Activated CD4-positive, alpha-beta T cell treated with anti-CD3 and anti-CD28 coated beads, Interleukin-2, amount 50 U/mL, for 24 hours (primary cell): ENCODE results near the gene NPR3.

Experiments used
- DNase-seq, 2 donors: peaks; one replicate each; pipeline ENCODE4 v3.0.0-alpha.2; 2020; ENCODE audit warnings: low read depth in 1 of 2, low spot score in 1 of 2

Gene NPR3

GRCh38 chr5:32711681-32712480 lies 760 bp downstream of the NPR3 start:
- no peak for DNase-seq

- no peak for DNase-seq
These were observed 1.6 kb downstream of the NPR3 start for GRCh38 chr5:32712481-32713360.

DNA sequence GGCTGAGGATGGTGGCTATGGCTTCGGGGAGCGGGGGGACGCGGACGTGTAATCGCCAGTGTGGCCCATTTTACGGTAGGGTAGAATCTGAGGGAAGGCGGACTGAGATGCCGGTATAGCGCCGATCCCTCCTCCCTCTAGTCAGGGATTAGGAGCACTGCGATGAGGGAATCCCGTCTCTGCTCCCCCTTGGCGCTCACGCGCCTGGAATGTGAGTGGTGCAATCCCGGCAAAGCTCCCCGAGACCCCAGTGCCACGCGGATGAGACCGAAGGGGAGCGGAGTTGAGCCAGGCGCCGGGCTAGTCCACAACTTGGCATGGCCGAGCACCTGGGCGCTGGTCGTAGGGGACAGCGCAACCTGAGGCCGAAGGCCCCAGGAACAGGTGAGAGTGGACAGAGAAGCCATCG lies 2.2 kb downstream of the NPR3 start:
- no peak for DNase-seq

DNA sequence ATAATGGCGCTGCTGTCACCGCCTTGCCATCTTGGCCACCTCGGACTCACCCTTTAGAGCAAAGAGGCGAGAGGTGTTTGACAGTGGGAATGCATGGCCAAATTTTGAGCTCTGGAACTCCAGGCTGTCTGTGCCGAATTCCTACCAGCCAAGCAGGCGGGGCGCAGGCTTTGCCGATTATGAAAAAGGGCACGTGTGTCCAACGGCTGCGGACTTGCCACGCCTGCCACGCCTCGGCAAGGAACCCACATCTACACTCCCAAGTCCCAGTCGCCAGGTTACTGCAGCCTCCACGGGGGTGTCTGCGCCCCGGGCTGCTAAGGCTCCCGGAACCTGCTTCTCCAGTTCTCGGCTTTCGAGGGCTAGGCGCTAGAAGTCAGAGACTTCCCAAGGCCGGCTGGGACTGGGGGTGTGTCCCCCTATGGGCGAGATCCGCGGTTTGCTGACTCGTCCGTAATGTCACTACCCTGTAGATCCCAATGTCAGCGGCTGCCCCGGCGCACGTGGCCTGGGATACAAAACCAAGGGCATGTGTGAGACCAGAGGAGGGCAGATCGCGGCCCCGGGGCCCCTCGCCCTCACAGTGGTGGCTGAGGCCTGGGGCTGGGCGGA lies 2.8 kb downstream of the NPR3 start:
- no peak for DNase-seq

DNA sequence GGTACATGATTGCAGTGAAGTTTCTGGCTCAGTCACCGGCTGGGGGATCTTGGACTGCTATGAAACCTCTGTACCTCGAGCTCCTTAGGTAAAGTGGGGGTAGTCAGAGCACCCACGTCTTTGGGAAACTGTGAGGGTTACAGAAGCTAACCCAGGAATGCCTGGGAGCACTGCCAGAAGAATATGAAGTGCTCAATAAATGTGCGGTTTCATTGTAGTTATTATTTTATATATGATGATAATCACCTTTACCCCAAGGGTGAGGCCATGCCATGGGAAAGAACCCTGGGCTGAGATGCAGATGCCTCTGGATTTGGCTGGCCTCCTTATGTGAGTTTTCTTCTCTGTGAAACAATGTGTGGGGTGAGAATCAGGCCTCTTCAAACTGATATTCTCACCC lies 3.7 kb downstream of the NPR3 start:
- DNase-seq, result no peak

DNA sequence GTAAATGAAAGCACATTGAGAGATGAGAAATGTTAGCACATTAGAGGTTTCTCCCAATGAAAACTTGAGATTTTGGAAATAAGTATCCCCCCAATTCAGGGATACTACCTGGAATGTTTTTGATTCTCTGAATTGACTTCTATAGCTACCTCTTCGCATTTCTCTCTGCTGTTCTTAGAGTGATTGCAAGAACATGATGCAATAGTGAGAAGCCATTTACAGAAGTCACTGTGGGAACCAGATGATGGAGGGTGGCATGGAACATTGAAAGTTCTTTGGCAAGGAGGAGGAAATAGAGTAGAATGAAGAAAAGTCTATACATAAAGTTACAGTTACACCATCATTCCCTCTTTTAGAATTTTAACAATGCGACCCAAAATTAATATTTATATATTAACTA lies 9.2 kb downstream of the NPR3 start:
- DNase-seq, result no peak

DNA sequence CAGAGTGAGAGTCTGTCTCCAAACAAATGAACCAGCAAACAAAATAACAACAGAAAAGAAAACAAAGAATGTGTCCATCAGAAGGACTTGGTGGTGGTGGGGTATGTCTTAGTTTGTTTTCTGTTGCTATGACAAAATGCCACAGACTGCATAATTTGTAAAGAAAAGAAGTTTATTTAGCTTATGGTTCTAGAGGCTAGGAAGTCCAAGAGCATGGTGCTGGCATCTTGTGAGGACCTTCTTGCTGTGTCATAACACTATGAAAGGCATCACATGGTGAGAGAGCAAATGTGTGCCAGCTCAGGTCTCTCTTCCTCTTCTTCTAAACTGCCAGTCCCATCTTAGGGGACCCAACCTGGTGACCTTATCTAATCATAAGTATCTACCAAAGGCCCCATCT lies 10.5 kb downstream of the NPR3 start:
- no peak for DNase-seq

DNA sequence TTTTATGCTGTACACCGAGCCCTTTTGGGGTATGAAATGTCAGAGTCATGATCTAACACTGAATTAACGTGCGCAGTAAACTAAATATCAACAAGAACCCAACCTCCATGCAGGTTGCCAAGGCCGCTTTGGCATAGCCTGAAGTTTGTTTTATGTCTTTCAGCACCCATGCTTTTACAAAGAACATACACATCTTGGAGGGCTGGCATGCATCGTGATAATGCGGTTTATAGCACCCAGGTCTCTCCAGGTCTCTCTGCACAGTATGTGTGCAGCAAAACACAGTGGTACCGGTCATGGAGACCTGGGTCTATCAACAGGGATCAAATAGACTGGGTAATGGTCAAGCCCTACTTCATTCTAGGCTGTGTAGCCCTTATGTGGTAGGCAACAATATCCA lies 11.8 kb downstream of the NPR3 start:
- DNase-seq, result no peak

GRCh38 chr5:32724526-32724925 lies 13.4 kb downstream of the NPR3 start:
- DNase-seq, result no peak

GRCh38 chr5:32726086-32726557 lies 15.0 kb downstream of the NPR3 start:
- DNase-seq, result no peak

GRCh38 chr5:32729651-32730050 lies 18.5 kb downstream of the NPR3 start:
- DNase-seq, result no peak

DNA sequence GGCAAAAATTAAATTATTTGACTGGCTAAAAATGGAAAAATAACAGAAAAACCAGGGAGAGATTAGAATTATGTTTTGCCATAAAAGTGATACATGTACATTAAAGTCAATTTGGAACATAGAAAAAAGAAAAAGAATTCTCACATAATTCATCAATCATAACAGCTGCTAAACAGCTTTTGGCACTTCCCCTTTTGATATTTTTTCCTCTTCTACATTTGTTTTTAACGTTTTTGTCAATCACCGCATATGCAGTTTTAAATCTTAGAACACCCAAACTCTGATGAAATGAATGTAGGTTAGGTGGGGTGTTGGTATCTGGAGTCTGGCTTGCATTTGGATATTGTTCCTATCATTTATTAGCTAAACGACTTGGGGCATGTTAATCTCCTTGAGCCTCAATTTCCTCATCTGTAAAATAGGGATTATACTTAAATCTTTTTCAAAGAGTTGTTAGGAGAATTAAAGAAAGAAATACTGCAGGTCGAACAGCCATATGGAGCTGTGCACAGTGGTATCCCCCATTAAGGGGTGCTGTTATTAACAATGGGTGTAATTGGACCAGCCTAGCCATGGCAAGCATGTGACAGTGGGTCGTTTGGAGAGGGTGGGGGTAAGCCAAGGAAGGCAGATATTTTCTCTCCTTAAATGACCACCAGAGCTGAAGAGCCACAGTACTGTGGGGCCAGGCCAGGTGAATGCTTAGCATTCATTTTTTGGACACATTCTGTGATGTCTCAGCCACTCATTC lies 22.6 kb downstream of the NPR3 start:
- DNase-seq, result no peak

GRCh38 chr5:32734827-32735378 lies 23.8 kb downstream of the NPR3 start:
- DNase-seq, result no peak

- no peak for DNase-seq
These were observed 24.4 kb downstream of the NPR3 start for GRCh38 chr5:32735512-32735911.

- no peak for DNase-seq
These were observed 25.7 kb downstream of the NPR3 start for GRCh38 chr5:32736842-32737241.

DNA sequence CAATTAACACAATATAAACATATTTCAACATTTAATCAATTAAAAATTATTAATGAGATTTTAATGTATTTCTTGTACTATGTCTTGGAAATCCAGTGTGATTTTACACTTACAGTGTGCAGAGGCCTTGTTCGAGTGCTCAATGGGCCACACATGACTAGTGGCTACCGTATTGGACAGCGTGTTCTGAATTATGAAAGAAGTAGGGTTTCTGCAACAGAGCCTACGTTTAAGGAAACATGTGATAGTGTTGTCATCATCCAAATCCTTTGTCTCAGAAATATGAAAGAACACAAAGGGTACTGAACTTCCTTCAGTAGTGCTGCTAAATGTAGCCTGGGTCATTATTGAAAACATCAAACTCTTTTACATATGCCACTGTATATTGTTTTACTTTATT lies 29.5 kb downstream of the NPR3 start:
- no peak for DNase-seq

- DNase-seq, result no peak
These were observed 34.2 kb downstream of the NPR3 start for GRCh38 chr5:32745317-32745716.

GRCh38 chr5:32752411-32752810 lies 41.3 kb downstream of the NPR3 start:
- DNase-seq, result no peak

GRCh38 chr5:32753051-32753450 lies 41.9 kb downstream of the NPR3 start:
- DNase-seq, result no peak

- no peak for DNase-seq
These were observed 42.6 kb downstream of the NPR3 start for GRCh38 chr5:32753765-32754164.

GRCh38 chr5:32754284-32754683 lies 43.2 kb downstream of the NPR3 start:
- DNase-seq, result no peak
